H9 (cell line): Measurements from ENCODE around the gene PTGER2. TPM values are rescaled to one million over a fixed set of nuclear protein-coding genes. Genes with fewer than 3 reads are reported as not detected.

ENCODE experiments used
- DNase-seq: peaks from one replicate; pipeline ENCODE4 v3.0.0-alpha.2; 2017
- H2AFZ ChIP-seq: one replicate; pipeline ENCODE4 v1.6.1; 2013; ENCODE audit warnings: mild to moderate bottlenecking, low read length, control low read depth, moderate library complexity
- H2AK5ac ChIP-seq: 2 replicates; pipeline ENCODE4 v1.6.1; 2013; ENCODE audit warnings: low read length, control low read depth, mixed read lengths; ENCODE audit not compliant: insufficient read length
- H2BK120ac ChIP-seq: one replicate; pipeline ENCODE4 v1.6.1; 2013; ENCODE audit warnings: low read depth, mild to moderate bottlenecking, low read length, control low read depth, inconsistent platforms; ENCODE audit not compliant: poor library complexity, severe bottlenecking
- H2BK12ac ChIP-seq: 2 replicates; pipeline ENCODE4 v1.6.1; 2013; ENCODE audit warnings: low read length, control low read depth, mixed read lengths, low read depth; ENCODE audit not compliant: insufficient read length
- H2BK15ac ChIP-seq: 2 replicates; pipeline ENCODE4 v1.6.1; 2013; ENCODE audit warnings: low read depth, low read length, control low read depth
- H2BK20ac ChIP-seq: one replicate; pipeline ENCODE4 v1.6.1; 2013; ENCODE audit warnings: low read depth, mild to moderate bottlenecking, low read length, control low read depth, inconsistent platforms; ENCODE audit not compliant: poor library complexity, severe bottlenecking
- H2BK5ac ChIP-seq: 2 replicates; pipeline ENCODE4 v1.6.1; 2013; ENCODE audit warnings: low read length, control low read depth, mixed read lengths; ENCODE audit not compliant: insufficient read length
- H3K14ac ChIP-seq: 2 replicates; pipeline ENCODE4 v1.6.1; 2013; ENCODE audit warnings: low read length, control low read depth; ENCODE audit not compliant: insufficient read depth
- H3K18ac ChIP-seq: 2 replicates; pipeline ENCODE4 v1.6.1; 2013; ENCODE audit warnings: low read depth, mild to moderate bottlenecking, mixed read lengths, low read length, control low read depth; ENCODE audit not compliant: insufficient read length
- H3K23ac ChIP-seq: 2 replicates; pipeline ENCODE4 v1.6.1; 2013; ENCODE audit warnings: low read length, control low read depth, mixed read lengths, low read depth; ENCODE audit not compliant: insufficient read length
- H3K23me2 ChIP-seq: 2 replicates; pipeline ENCODE4 v1.6.1; 2013; ENCODE audit warnings: low read depth, mild to moderate bottlenecking, mixed read lengths, low read length, control low read depth; ENCODE audit not compliant: insufficient read length, poor library complexity, severe bottlenecking
- H3K27ac ChIP-seq: 2 replicates; pipeline ENCODE4 v1.5.1; 2013; ENCODE audit warnings: low read length, control low read depth, mixed read lengths, low read depth; ENCODE audit not compliant: insufficient read length
- H3K27me3 ChIP-seq: 2 replicates; pipeline ENCODE4 v1.6.1; 2013; ENCODE audit warnings: low read length, control low read depth, inconsistent platforms; ENCODE audit not compliant: insufficient read depth
- H3K4ac ChIP-seq: 2 replicates; pipeline ENCODE4 v1.6.1; 2013; ENCODE audit warnings: low read depth, mild to moderate bottlenecking, control low read depth, inconsistent platforms, low read length, moderate library complexity
- H3K4me1 ChIP-seq: 2 replicates; pipeline ENCODE4 v1.6.1; 2013; ENCODE audit warnings: low read length, control low read depth, inconsistent platforms; ENCODE audit not compliant: insufficient read depth
- H3K4me2 ChIP-seq: 2 replicates; pipeline ENCODE4 v1.6.1; 2013; ENCODE audit warnings: low read length, control low read depth, mixed read lengths; ENCODE audit not compliant: insufficient read length, insufficient read depth
- H3K56ac ChIP-seq: 2 replicates; pipeline ENCODE4 v1.6.1; 2013; ENCODE audit warnings: low read depth, mild to moderate bottlenecking, mixed read lengths, low read length, control low read depth; ENCODE audit not compliant: insufficient read length
- H3K79me1 ChIP-seq: 2 replicates; pipeline ENCODE4 v1.6.1; 2013; ENCODE audit warnings: low read depth, mild to moderate bottlenecking, moderate library complexity, low read length, control low read depth, inconsistent platforms; ENCODE audit not compliant: insufficient read depth, poor library complexity, severe bottlenecking
- H3K79me2 ChIP-seq: 2 replicates; pipeline ENCODE4 v1.6.1; 2013; ENCODE audit warnings: low read length, control low read depth, inconsistent platforms; ENCODE audit not compliant: insufficient read depth
- H3K9ac ChIP-seq: 2 replicates; pipeline ENCODE4 v1.6.1; 2013; ENCODE audit warnings: low read length, control low read depth, mixed read lengths; ENCODE audit not compliant: insufficient read length; ENCODE audit errors: extremely low read depth
- H3K9me3 ChIP-seq: one replicate; pipeline ENCODE4 v1.6.1; 2013; ENCODE audit warnings: low read depth, low read length, inconsistent platforms; ENCODE audit not compliant: control insufficient read depth
- H3T11ph ChIP-seq: one replicate; pipeline ENCODE4 v1.6.1; 2013; ENCODE audit warnings: mild to moderate bottlenecking, low read length, control low read depth, inconsistent platforms
- H4K20me1 ChIP-seq: one replicate; pipeline ENCODE4 v1.6.1; 2013; ENCODE audit not compliant: control insufficient read depth, insufficient read length, insufficient read depth
- H4K5ac ChIP-seq: 2 replicates; pipeline ENCODE4 v1.6.1; 2013; ENCODE audit warnings: low read depth, mild to moderate bottlenecking, mixed read lengths, low read length, control low read depth; ENCODE audit not compliant: insufficient read length
- H4K8ac ChIP-seq: replicated peaks from 2 replicates; pipeline ENCODE4 v1.6.1; 2013; ENCODE audit warnings: low read length, control low read depth, mixed read lengths, low read depth; ENCODE audit not compliant: insufficient read length
- H4K91ac ChIP-seq: 2 replicates; pipeline ENCODE4 v1.6.1; 2013; ENCODE audit warnings: low read depth, mild to moderate bottlenecking, moderate library complexity, mixed read lengths, low read length, control low read depth; ENCODE audit not compliant: insufficient read length
- H3K27ac Mint-ChIP-seq, 3 experiments: 2 replicates in 2 of 3; 3 replicates in 1 of 3; pipeline ENCODE4 v1.8.0; 2020 to 2021; ENCODE audit warnings: mixed read lengths in 3 of 3, mild to moderate bottlenecking in 1 of 3, moderate library complexity in 1 of 3
- H3K27me3 Mint-ChIP-seq: 2 replicates; pipeline ENCODE4 v1.8.0; 2021; ENCODE audit warnings: low read depth, mild to moderate bottlenecking, moderate library complexity, mixed read lengths
- H3K36me3 Mint-ChIP-seq, 3 experiments: 2 replicates in 2 of 3; 3 replicates in 1 of 3; pipeline ENCODE4 v1.8.0; 2020 to 2021; ENCODE audit warnings: low read depth in 3 of 3, mixed read lengths in 3 of 3; ENCODE audit not compliant: insufficient read depth in 1 of 3
- H3K4me1 Mint-ChIP-seq, 2 experiments: 2 replicates each; pipeline ENCODE4 v1.8.0; 2020; ENCODE audit warnings: mixed read lengths in 2 of 2
- H3K4me3 Mint-ChIP-seq, 2 experiments: 2 replicates in 1 of 2; 3 replicates in 1 of 2; pipeline ENCODE4 v1.8.0; 2020 to 2021; ENCODE audit warnings: mild to moderate bottlenecking in 2 of 2, mixed read lengths in 2 of 2, moderate library complexity in 1 of 2
- H3K9me3 Mint-ChIP-seq, 2 experiments: 2 replicates in 1 of 2; 3 replicates in 1 of 2; pipeline ENCODE4 v1.8.0; 2020; ENCODE audit warnings: mild to moderate bottlenecking in 2 of 2, mixed read lengths in 2 of 2, moderate library complexity in 1 of 2
- WGBS: extraction: QIAGEN DNeasy Blood & Tissue Kit; methylation state at CpG from one replicate; pipeline ENCODE4 v1.1.7; 2013; ENCODE audit warnings: missing lambda C conversion rate, low lambda C conversion rate, mixed read lengths; ENCODE audit not compliant: insufficient read length; ENCODE audit errors: extremely low coverage; 5-methylcytosine and 5-hydroxymethylcytosine counted together
- total RNA-seq: library from RNA; stranded (reverse); gene quantifications from 2 replicates; pipeline ENCODE4 v1.2.1, GENCODE V29; 2021
- TF ChIP-seq, protein P1 (sequence below): fragments of 200-600 bp; sonication (generic); conservative IDR thresholded peaks from 3 replicates; pipeline ENCODE4 v1.8.0; 2021; ENCODE audit warnings: antibody characterized with exemption, mild to moderate bottlenecking

PTGER2 gene
- total RNA-seq, 1 experiment from 2014 or later: 1.0 TPM

DNA sequence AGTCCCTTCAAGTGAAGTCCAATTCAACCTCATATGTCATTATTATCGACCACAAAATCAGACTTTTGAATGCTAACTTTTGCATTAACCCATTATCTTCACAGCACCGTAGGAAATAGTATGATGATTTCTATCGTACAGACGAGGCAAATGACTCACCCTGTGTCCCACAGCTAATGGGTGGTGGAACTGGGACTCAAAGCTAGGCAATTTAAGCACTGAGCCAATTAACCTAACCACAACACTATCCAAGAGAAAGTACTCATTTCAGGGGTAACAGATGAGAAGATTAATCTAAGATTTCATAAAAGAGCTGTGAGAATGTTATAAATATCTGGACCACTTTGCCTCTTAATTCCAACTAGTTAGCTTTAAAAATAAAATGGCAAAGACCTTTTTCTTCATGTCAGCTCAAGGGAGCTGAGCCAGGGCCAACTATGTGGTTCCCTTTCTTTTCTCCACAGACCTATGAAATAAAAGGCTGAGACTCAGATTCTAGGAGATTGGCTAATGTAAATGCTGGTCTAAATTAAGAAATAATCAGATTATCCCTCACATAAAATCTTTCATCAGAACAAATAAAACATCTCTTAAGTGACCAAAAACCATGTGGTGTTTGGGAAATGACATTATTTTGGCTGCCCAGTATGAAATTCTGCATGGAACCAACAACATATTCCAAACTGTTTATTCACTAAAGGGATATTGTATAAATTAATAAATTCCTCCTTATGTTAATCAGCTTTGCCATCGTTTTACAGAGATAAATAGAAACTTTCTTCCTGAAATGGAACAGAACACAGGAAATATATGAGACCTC is 4.9 kb downstream of the PTGER2 start:
- no peak overlapping the region for H3K14ac ChIP-seq
- H2BK5ac ChIP-seq: no peak overlapping the region
- no peak overlapping the region for H4K5ac ChIP-seq
- no peak overlapping the region for H2AK5ac ChIP-seq
- WGBS: no CpG with 5 or more reads among the region's 5 CpGs
- H4K8ac ChIP-seq: no peak overlapping the region
- Mint-ChIP-seq H3K9me3 (peaks cover 26 to 33% of the 10 kb centered on the region in 2 experiments), H3K4me1 (peaks cover 9 to 14% of the 10 kb centered on the region in 2 experiments), H3K27ac (no peak overlapping the region), H3K4me3 (no peak overlapping the region), H3K36me3 (peaks cover 12 to 22% (median 22%) of the 10 kb centered on the region in 3 experiments), H3K27me3 (peaks cover 50% of the 10 kb centered on the region)
- H2BK12ac ChIP-seq: no peak overlapping the region
- H3T11ph ChIP-seq: no peak overlapping the region
- no peak overlapping the region for H2BK15ac ChIP-seq
- no peak overlapping the region for H3K23ac ChIP-seq
- no peak overlapping the region for H2BK120ac ChIP-seq
- peaks cover 26% of the 10 kb centered on the region; the same call in 1 of the 2 replicates for H3K27me3 ChIP-seq
- no peak overlapping the region for H3K27ac ChIP-seq
- no peaks in the 10 kb centered on the region for H3K79me2 ChIP-seq
- H4K20me1 ChIP-seq: no peaks in the 10 kb centered on the region
- H3K79me1 ChIP-seq: no peaks in the 10 kb centered on the region
- no peaks in the 10 kb centered on the region for H3K9me3 ChIP-seq
- no peak overlapping the region for H3K4me2 ChIP-seq
- no peak overlapping the region for H3K18ac ChIP-seq
- H4K91ac ChIP-seq: no peak overlapping the region
- no peak overlapping the region for H3K4ac ChIP-seq
- no peak overlapping the region for H2AFZ ChIP-seq
- TF ChIP-seq, protein P1, sequence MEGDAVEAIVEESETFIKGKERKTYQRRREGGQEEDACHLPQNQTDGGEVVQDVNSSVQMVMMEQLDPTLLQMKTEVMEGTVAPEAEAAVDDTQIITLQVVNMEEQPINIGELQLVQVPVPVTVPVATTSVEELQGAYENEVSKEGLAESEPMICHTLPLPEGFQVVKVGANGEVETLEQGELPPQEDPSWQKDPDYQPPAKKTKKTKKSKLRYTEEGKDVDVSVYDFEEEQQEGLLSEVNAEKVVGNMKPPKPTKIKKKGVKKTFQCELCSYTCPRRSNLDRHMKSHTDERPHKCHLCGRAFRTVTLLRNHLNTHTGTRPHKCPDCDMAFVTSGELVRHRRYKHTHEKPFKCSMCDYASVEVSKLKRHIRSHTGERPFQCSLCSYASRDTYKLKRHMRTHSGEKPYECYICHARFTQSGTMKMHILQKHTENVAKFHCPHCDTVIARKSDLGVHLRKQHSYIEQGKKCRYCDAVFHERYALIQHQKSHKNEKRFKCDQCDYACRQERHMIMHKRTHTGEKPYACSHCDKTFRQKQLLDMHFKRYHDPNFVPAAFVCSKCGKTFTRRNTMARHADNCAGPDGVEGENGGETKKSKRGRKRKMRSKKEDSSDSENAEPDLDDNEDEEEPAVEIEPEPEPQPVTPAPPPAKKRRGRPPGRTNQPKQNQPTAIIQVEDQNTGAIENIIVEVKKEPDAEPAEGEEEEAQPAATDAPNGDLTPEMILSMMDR: no peak
- DNase-seq: no peak
- H3K4me1 ChIP-seq: no peaks in the 10 kb centered on the region
- H2BK20ac ChIP-seq: no peak overlapping the region
- H3K56ac ChIP-seq: no peak overlapping the region
- peaks cover 12% of the 10 kb centered on the region for H3K23me2 ChIP-seq
- H3K9ac ChIP-seq: no peak overlapping the region
